GM21390 (cell line): Measurements from ENCODE around the gene ASTN1.

Source experiments
- ATAC-seq: cut with Tn5 transposase; IDR thresholded peaks from one replicate; pipeline ENCODE4 v1.9.1; 2021; ENCODE audit not compliant: unreplicated experiment

ASTN1 gene

DNA sequence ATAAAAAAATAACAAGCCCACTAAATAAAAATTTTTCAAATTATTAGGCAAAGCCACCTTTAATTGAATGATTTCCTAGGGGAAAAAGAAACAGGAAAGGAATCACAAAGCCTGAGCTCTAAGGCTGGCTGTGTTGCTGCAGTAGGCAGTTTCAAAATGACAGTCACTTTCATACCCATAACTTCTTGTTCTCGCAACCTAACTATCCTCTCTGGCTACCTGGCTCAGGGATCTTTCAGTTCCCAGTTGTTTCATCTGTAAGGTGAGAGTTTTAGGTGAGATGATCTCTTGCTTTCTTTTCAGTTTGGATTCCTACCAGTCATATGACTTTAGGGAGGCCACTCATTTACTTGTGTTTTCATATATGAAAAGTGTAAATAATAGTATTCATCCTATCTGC, 226.1 kb downstream of the ASTN1 start:
- ATAC-seq, result peak; percentile 61

GRCh38 chr1:176934370-176934769, 230.1 kb downstream of the ASTN1 start:
- no peak for ATAC-seq

GRCh38 chr1:176932114-176933104, 232.1 kb downstream of the ASTN1 start:
- no peak for ATAC-seq

DNA sequence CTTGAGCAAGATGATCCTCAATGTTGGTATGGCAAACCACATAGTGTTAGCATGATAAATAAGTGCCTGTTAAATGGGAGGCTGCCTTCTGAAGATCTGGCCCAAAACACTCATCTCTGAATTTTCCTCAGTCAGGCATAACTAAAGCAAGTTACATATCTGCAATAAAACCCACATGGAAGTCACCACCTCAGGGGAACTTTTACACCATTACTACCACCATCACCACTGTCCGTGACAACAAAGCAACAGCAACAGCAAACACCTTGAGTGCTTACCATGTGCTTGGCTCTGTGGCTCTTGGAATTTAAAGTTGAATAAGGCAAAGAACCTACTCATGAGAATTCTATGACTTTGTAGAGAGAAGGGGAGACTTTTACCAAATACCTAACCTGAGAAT, 233.0 kb downstream of the ASTN1 start:
- ATAC-seq, result no peak

- no peak for ATAC-seq
Measured at GRCh38 chr1:176926330-176927086, 238.0 kb downstream of the ASTN1 start.

DNA sequence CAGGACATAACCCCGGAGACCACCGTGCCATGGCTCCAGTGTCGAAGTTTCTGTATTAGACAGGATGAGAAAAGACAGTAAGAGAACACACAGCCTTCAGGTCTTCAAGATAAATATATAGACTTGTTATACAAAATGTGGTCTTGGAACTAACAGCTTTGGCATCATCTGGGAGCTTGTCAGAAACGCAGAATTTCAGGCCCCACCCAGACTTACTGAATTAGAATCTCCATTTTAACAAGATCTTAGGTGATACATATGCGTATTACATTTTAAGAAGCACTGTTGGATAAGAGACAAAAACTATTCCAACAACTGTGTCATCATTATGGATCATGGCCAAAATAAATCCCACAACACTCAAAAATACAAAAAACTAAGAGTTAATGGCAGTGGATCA, 239.3 kb downstream of the ASTN1 start:
- no peak for ATAC-seq

DNA sequence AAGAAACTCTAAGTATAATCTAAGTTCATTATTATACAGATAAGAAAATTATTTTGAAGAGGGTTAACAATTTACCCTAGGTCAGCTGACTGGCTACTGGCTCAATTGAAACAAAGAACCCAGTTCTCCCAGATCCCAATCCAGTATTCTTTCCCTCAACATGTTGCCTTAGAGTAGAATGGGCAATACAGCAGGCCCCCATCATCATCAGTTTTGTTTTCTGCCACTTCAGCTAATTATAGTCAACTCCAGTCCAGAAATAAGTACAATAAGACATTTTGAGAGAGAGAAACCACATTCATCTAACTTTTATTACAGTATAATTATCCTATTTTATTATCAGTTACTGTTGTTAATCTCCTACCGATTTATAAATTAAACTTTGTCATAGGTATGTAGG, 241.2 kb downstream of the ASTN1 start:
- ATAC-seq, result no peak

- ATAC-seq, result no peak
Measured at GRCh38 chr1:176919386-176920378, 244.8 kb downstream of the ASTN1 start.

DNA sequence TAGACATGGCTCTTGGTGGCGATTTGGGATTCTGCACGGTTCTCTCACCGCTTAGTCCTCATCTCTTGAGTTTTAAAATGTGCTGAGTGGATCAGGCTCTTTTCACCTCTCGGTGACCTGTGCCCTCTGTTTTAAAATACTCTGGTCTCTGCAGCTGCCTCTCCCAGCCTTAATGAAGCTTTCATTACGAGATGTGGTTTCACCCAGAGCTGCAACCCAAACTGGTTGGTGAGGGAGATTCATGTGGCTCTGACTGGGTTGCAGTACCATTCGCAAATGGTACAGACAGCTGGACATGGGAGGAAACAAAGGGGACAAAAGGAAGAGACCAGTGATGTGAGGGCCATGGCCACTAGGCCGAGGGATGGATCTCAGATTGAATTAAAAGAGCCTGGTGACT, 258.9 kb downstream of the ASTN1 start:
- ATAC-seq, result no peak

DNA sequence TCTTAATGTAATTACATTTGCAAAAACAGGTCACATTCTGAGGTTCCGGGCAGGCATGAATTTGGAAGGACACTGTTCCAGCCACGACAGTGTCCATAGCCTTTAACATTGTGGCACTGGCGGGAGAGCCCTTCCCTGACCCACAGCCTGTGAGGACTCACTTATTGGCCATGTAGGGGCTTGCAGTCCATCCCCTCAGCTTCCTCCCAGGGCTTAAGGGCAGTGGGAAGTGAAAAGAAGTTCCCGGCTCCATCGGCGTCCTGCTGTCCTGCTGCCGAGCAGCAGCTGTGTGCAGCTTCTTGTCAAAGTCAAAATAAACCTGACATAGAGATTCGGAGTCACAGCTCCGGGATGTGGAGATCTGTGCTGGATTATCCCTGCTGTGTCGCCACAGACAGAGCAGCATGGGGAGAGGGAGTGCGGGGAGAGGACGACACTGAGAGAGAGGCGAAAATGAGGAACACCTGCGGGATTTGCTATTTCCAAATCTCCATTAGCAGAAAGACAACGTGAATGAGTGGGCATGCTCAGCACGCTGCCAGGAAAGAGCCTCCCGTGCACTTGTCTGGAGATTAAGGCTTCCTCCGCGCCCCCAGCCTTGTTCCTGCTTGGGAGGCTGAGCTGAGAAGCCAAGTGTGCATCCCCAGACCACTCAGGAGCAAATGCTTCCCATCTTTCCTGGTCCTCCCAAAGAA, 260.3 kb downstream of the ASTN1 start:
- ATAC-seq, result no peak

DNA sequence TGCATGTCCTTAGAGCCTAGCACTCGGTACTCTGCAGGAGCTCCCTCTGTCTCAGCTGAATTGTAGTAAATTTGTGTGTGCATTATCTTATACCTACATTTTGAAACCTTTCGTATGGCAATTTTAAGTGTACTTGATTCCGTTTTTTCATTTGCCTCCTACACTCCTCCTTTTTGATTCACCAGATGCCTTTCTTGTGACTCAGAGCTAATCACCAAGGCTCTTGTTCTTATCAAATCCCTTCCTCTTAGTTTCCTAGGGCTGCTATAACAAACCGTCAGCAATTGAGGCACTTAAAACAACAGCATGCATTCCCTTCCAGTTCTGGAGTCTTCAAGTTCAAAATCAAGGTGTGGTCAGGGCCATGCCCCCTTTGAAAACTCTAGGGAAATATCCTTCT, 261.0 kb downstream of the ASTN1 start:
- no peak for ATAC-seq

DNA sequence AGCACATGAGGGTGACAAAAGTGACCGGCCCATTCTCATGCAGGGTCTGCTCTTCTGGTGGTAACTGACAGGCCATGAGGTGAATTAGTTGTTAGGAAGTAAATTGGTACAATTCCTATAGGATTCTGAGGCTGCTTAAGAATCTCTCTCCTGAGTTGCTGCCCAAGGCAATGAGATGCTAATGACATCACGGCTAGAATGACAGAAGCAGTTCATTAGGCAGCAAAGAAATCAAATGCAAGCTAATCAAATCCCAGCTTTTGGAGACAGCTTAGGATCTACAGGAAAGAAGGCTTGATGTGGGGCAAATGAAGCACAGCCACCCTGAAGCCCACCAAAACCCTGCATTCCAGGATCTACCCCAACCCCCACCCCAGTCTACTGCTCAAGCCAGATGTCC, 265.2 kb downstream of the ASTN1 start:
- no peak for ATAC-seq

DNA sequence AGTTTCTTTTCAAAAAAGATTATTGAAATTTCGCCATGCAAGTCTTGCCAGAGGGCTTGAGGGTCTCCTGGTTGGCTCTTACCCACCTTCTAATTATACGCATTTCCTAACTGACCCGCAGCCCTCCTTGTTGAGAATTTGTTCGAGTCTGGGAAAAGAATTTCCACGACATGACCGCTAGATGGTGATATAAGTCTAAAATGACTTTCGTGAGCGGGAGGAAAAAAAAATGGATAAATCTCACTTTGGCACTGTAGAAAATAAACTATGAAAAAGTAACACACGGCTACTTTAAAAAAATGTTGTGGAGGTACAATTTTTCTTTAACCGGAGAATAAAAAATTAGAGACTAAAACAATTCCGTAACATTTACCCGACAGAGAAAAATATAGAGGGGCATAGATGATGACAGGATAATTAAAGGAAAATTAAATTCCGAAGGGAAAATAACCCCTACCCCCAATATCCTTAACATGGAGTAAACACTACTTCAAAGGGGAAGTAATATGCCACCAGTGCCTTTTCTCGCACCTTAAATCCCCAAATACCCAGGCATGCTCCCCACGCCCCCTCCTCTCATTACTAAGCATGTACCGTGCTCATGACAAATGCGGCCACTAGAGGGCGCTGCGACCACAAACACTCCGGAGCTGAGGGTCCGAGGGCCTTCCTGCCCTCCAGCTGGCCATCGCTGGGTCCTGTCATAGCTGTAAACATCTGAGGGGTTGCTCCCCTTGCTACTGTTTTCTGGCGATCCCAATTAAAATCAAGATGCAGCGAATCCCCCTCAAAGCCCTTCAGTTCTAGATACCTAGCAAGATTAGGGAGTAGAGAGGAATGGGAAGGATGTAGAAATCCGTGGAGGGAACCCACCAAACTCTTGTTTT, 266.9 kb downstream of the ASTN1 start:
- ATAC-seq, result peak; percentile 70

DNA sequence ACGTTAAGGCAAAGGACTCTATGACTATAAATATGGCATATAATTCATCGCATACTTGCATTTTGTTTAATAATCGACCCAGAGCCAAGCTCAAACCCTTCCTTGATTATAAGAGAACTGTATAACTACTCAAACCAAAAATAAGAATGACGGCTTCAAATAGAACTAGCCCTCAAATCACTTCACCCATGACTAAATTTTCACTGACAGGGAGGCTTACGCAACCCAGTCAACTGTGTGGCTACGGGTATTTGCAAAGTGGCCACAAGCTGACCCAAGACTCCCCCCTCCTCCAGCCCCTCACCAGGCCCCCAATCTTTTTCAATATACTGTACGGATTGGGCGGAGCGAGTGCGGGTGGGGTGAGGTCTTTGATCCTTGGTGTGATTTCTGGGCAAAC, 268.3 kb downstream of the ASTN1 start:
- no peak for ATAC-seq

DNA sequence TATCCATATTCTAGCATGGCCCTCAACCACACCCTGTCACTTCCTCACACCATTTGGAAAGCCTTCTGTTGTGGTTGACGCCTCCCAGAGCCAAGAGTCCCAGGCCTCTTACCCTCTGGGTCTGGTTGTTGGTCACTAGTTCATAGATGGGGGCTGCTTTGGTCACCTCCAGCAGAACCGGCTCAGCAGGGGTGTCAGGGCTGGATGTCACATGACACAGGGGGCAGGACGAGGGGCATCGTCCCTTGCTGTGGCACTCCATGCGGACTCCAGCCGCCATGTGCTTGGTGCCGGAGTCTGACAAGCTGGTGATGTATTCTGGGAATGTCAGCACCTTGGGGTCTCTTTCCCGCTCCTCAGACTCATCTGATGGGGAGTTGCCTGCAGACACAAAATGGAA, 270.1 kb downstream of the ASTN1 start:
- ATAC-seq, result no peak

DNA sequence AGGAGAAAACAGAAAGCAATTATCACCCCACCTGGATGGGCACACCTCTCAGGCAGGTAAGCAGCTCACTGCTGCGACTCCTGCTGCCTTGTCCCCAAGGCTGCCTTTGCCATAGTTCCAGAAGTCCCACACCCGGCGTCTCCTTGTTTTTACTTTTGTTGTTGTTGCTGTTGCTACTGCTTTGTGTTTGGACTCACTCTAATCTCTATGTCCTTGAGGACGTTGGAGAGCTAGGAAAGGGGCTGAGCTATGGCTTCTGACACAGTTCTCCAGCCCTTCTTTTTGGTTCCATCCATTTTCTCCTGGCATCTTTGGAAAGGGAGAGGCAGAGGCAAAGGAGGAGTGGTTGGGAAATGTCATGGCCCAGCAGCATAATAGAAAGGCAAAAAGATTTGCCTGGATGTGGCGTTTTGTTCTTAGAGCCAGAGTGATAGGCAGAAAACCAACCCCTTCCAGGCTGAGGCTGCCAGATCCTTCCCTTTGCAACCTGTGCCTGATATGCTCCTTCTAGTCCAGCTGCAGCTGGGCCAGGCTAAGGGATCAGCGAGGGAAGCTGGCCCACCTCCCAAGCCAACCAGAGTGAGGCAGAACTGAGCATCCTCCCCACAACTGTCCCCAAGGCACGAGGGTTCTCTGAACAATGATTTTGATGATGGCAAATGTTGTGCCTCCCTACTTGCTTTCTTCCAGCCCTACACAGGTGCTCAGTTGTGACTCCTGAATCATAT, 270.7 kb downstream of the ASTN1 start:
- ATAC-seq, result no peak

- no peak for ATAC-seq
Measured at GRCh38 chr1:176888471-176889032, 276.0 kb downstream of the ASTN1 start.

DNA sequence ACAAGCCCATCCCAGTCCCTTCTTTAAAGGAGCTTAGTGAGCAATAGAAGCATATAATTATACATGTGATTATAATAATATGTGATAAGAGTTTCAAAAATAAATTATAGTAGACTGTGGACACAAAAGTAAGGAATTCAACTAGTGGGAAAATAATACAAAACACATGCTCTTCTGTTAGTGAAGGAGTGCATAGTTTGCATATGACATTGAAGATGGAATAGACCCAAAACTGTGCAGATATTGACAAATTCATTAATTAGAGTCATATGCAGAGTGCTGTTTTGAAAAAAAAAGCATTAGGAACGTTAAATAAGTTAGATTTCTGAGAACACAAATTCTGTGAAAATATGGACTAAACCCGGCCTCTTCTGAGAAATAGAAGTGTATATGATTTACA, 278.8 kb downstream of the ASTN1 start:
- no peak for ATAC-seq
